HG02759 (cell line): Measurements from ENCODE around the gene PDE1C.

Experiments
- ATAC-seq: cut with Tn5 transposase; IDR thresholded peaks from one replicate; pipeline ENCODE4 v1.9.1; 2021; ENCODE audit warnings: mild to moderate bottlenecking, moderate library complexity; ENCODE audit not compliant: unreplicated experiment

PDE1C gene

GRCh38 chr7:31724696-31725095, 345.5 kb downstream of the PDE1C start:
- no peak for ATAC-seq

- no peak for ATAC-seq
Measured at GRCh38 chr7:31720366-31720765, 349.8 kb downstream of the PDE1C start.

GRCh38 chr7:31716355-31716754, 353.9 kb downstream of the PDE1C start:
- ATAC-seq = no peak

GRCh38 chr7:31710171-31710570, 360.0 kb downstream of the PDE1C start:
- ATAC-seq = no peak

- no peak for ATAC-seq
Measured at GRCh38 chr7:31707089-31707488, 363.1 kb downstream of the PDE1C start.

- ATAC-seq = no peak
Measured at GRCh38 chr7:31705377-31705776, 364.8 kb downstream of the PDE1C start.

- no peak for ATAC-seq
Measured at GRCh38 chr7:31702354-31702753, 367.9 kb downstream of the PDE1C start.
